Small intestine (tissue), 7 donors: ENCODE data around the gene SPARC. TPM values are rescaled to one million over a fixed set of nuclear protein-coding genes. Genes with fewer than 3 reads are reported as not detected.

ENCODE experiments used
- DNase-seq, 2 donors: peaks; one replicate each; pipeline versions ENCODE4 v3.0.0 to v3.0.0-alpha.2; 2013
- FAIRE-seq: peaks from 2 replicates; lab custom pipeline; 2012; peaks lifted over from hg19 to GRCh38; lab: Jason Lieb, UNC
- H3K27ac ChIP-seq, 3 donors: one replicate each; pipeline ENCODE4 v1.5.1; 2013; ENCODE audit warnings: low read length in 2 of 3, mild to moderate bottlenecking in 2 of 3, control low read depth in 1 of 3, inconsistent platforms in 1 of 3, low read depth in 1 of 3, moderate library complexity in 1 of 3
- H3K27me3 ChIP-seq, 3 donors: one replicate each; pipeline ENCODE4 v1.6.1; 2013; ENCODE audit warnings: low read length in 3 of 3, inconsistent platforms in 1 of 3; ENCODE audit not compliant: control insufficient read depth in 3 of 3, insufficient read depth in 3 of 3
- H3K36me3 ChIP-seq, 3 donors: one replicate each; pipeline ENCODE4 v1.6.1; 2013; ENCODE audit warnings: low read length in 3 of 3, inconsistent platforms in 1 of 3, low read depth in 1 of 3, mild to moderate bottlenecking in 1 of 3, moderate library complexity in 1 of 3; ENCODE audit not compliant: control insufficient read depth in 3 of 3, insufficient read depth in 2 of 3
- H3K4me1 ChIP-seq, 3 donors: one replicate each; pipeline ENCODE4 v1.6.1; 2013; ENCODE audit warnings: low read length in 2 of 3, inconsistent platforms in 1 of 3, low read depth in 1 of 3, mild to moderate bottlenecking in 1 of 3, moderate library complexity in 1 of 3; ENCODE audit not compliant: control insufficient read depth in 3 of 3, insufficient read depth in 2 of 3
- H3K4me3 ChIP-seq, 3 donors: one replicate each; pipeline ENCODE4 v1.5.1; 2013; ENCODE audit warnings: low read length in 3 of 3, control low read depth in 1 of 3, inconsistent platforms in 1 of 3, low read depth in 1 of 3, mild to moderate bottlenecking in 1 of 3, moderate library complexity in 1 of 3
- H3K9me3 ChIP-seq, 2 donors: one replicate each; pipeline ENCODE4 v1.6.1; 2013; ENCODE audit warnings: low read depth in 1 of 2, low read length in 1 of 2; ENCODE audit not compliant: control insufficient read depth in 2 of 2, insufficient read depth in 1 of 2
- WGBS, 3 donors: extraction: QIAGEN DNeasy Blood & Tissue Kit; methylation state at CpG; one replicate each; pipeline ENCODE4 v1.1.7; 2013; 5-methylcytosine and 5-hydroxymethylcytosine counted together
- polyA plus RNA-seq, 4 donors: library from polyadenylated mRNA; stranded (reverse) in 3 of 4; unstranded in 1 of 4; fragments of 200-250 nt in 3 of 4; fragments of 120-200 nt in 1 of 4; gene quantifications; one replicate each; pipeline versions ENCODE4 v1.2.1 to v1.2.3, GENCODE V29; 2013
- donor health status: healthy with polysubstance abuse.
- donor health status: control.
- donor health status: control.
- donor health status: Bipolar disorder and iron deficiency.
- donor health status: healthy.

Gene SPARC
- polyA plus RNA-seq, 4 donors: 9.6 to 487 (median 135) TPM

- Histone ChIP-seq H3K36me3 (no peaks in the 10 kb centered on the region), H3K27ac (no peak overlapping the region), H3K9me3 (peaks cover 0 to 5% of the 10 kb centered on the region in 2 donors), H3K4me1 (peaks cover 0 to 7% (median 0%) of the 10 kb centered on the region in 3 donors), H3K4me3 (no peak overlapping the region), H3K27me3 (no peaks in the 10 kb centered on the region)
- DNase-seq (no peak), FAIRE-seq (no peak)
- WGBS, 3 donors: 80 to 97% (median 85%) methylated on average over 2 of the region's 2 CpGs
Measured at GRCh38 chr5:151724360-151724759, 37.6 kb upstream of the SPARC start.

GRCh38 chr5:151722546-151722945, 35.8 kb upstream of the SPARC start:
- Histone ChIP-seq H3K36me3 (no peaks in the 10 kb centered on the region), H3K27me3 (no peaks in the 10 kb centered on the region), H3K4me1 (peaks cover 0 to 7% (median 0%) of the 10 kb centered on the region in 3 donors), H3K4me3 (no peak overlapping the region), H3K27ac (no peak overlapping the region), H3K9me3 (no peaks in the 10 kb centered on the region)
- FAIRE-seq (no peak), DNase-seq (no peak)

DNA sequence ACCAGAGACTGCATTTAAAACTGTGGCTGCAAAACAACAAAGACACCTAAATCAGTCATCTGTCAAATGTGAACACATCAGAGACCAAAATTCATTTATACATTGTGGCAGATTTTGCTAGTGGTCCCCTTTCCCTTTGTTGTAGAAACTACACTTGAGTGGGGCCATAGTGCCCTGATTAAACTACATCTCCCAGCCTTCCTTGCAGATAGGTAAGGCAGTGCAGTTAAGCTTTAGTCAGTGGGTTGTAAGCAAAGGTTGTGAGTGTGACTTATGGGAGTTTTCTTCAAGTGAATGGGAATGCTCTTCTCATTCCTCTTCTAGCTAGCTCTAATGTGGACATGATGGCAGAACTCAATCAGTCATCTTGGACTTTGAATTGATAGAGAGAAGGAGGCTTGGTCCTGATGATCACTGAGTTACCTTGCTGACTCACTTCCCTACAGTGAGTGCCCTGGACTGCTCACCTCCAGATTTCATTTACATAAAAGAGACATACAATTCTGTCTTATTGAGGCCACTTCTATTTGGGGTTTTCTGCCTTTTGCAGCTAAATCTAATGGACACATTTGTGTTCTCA, 35.2 kb upstream of the SPARC start:
- FAIRE-seq (no peak), DNase-seq (peak; percentile 48 to 72)
- no peaks in the 10 kb centered on the region for H3K36me3 ChIP-seq
- no peaks in the 10 kb centered on the region for H3K27me3 ChIP-seq
- no peak overlapping the region for H3K27ac ChIP-seq
- peaks cover 0 to 7% (median 0%) of the 10 kb centered on the region in 3 donors for H3K4me1 ChIP-seq
- no peak overlapping the region for H3K4me3 ChIP-seq
- no peaks in the 10 kb centered on the region for H3K9me3 ChIP-seq

DNA sequence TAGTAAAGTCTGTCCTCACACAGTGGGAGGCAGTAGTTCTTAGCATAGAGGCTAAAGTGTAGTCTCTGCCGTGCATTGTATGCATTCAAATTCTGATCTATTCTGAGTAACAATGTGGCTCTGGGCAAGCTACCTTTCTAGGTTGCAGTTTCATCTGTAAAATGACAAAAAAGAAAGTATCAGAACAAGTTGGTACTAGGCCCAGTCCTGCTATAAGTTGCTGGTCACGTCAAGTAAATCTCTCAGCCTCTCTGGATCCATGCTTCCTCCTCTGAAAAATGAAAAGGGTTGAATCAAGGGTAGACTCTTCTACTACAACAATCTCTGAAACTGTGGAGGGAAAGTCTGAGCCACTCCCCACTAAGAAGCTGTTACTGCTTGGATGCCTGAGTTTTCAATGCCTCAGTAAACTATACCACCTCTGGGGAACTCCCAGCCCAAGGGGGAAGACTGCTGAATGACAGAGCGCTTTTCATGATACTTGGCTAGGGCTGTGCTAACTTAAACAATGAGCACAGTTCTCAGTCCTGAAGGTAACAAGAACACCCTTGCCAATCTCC, 34.5 kb upstream of the SPARC start:
- Histone ChIP-seq H3K4me1 (peaks cover 0 to 7% (median 0%) of the 10 kb centered on the region in 3 donors), H3K9me3 (no peaks in the 10 kb centered on the region), H3K36me3 (no peaks in the 10 kb centered on the region), H3K27me3 (no peaks in the 10 kb centered on the region), H3K4me3 (no peak overlapping the region), H3K27ac (no peak overlapping the region)
- FAIRE-seq (no peak), DNase-seq (no peak)
- 79 to 89% (median 81%) methylated on average over 3 of the region's 3 CpGs for WGBS, 3 donors

- Histone ChIP-seq H3K36me3 (no peaks in the 10 kb centered on the region), H3K4me1 (peaks cover 0 to 7% (median 0%) of the 10 kb centered on the region in 3 donors), H3K9me3 (no peaks in the 10 kb centered on the region), H3K27ac (no peak overlapping the region), H3K27me3 (no peaks in the 10 kb centered on the region), H3K4me3 (no peak overlapping the region)
- FAIRE-seq (no peak), DNase-seq (no peak)
- 83 to 89% (median 86%) methylated on average over 2 of the region's 2 CpGs for WGBS, 3 donors
Measured at GRCh38 chr5:151720215-151720614, 33.5 kb upstream of the SPARC start.

- Histone ChIP-seq H3K27me3 (no peaks in the 10 kb centered on the region), H3K4me1 (peaks cover 0 to 7% (median 0%) of the 10 kb centered on the region in 3 donors), H3K4me3 (no peak overlapping the region), H3K27ac (no peak overlapping the region), H3K9me3 (no peaks in the 10 kb centered on the region), H3K36me3 (no peaks in the 10 kb centered on the region)
- DNase-seq (peak; percentile 35 to 42), FAIRE-seq (no peak)
- WGBS, 3 donors: 83 to 89% (median 89%) methylated on average over 6 of the region's 6 CpGs
Measured at GRCh38 chr5:151719228-151720000, 32.7 kb upstream of the SPARC start.

DNA sequence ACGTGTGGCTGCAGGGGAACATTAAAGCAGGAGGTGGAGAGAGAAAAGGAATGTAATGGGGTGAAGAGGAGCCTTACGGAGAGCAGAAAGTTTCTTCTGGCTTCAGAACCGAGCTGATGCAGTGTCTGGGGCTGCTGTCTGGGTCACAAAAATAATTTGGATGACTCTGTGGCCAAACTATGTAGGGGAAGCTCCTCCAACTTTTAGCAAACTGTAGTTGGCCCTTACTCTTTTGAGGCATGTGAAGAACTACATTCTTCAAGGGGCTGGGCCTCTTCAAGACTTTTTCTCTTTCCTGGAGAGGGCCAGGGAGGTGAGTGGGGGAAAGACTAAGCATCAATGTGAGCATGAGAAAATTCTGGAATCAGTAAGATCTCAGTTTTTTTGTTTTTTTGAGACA, 31.9 kb upstream of the SPARC start:
- WGBS, 3 donors: 57 to 76% (median 68%) methylated on average over 3 of the region's 3 CpGs
- Histone ChIP-seq H3K27me3 (no peaks in the 10 kb centered on the region), H3K27ac (no peak overlapping the region), H3K36me3 (no peaks in the 10 kb centered on the region), H3K4me1 (peaks cover 0 to 7% (median 0%) of the 10 kb centered on the region in 3 donors), H3K9me3 (no peaks in the 10 kb centered on the region), H3K4me3 (no peak overlapping the region)
- no peak for DNase-seq
- no peak for FAIRE-seq

DNA sequence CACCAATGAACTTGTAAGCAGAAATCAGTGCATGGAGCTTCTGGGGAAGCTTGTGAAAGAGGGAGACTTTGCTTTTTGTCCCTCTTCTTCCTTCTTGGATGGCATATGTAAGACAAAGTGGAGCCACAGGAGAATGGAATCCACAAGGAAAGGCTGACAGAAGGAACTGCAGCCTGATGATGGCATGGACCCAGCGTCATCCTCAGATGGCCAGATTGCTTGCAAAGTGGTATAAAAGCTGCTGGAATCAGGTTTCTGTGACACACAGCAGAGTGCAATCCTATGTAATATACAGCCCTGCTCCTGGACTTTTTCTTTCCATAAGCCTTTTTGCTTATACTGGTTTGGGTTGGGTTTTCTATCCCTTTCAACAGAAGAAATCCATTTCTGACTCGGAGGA, 31.4 kb upstream of the SPARC start:
- H3K36me3 ChIP-seq: no peaks in the 10 kb centered on the region
- no peak overlapping the region for H3K4me3 ChIP-seq
- FAIRE-seq (no peak), DNase-seq (no peak)
- peaks cover 0 to 7% (median 0%) of the 10 kb centered on the region in 3 donors for H3K4me1 ChIP-seq
- peak overlapping the region in 1 of 3 donors; percentile 25 for H3K27ac ChIP-seq
- no peaks in the 10 kb centered on the region for H3K9me3 ChIP-seq
- 70 to 82% (median 76%) methylated on average over 2 of the region's 2 CpGs for WGBS, 3 donors
- H3K27me3 ChIP-seq: no peaks in the 10 kb centered on the region
